ENCODE measurements around the gene ALDH1B1. TPM values are rescaled to one million over a fixed set of nuclear protein-coding genes. Genes with fewer than 3 reads are reported as not detected.

The ALDH1B1 gene
- total and polyA plus RNA-seq, 10 of the 15 experiments (the other 5 are each of a cell fraction or from before 2014, with no cell fraction given): 8.6 to 38.5 (median 30.9) TPM

GRCh38 chr9:38414040-38414723 is 21.7 kb downstream of the ALDH1B1 start:
- H3K27ac ChIP-seq (ENCODE audit: control insufficient read depth, insufficient read depth): no peak overlapping the region
- RAD21 ChIA-PET (ENCODE audit: unreplicated experiment): no interaction called here
- no peaks in the 10 kb centered on the region for H3K36me3 ChIP-seq (ENCODE audit: control insufficient read depth in 2 of 2, insufficient read depth in 2 of 2, low read length in 1 of 2)
- 44% methylated on average over 24 of the region's 24 CpGs for WGBS (ENCODE audit: insufficient coverage, insufficient replicate concordance, low lambda C conversion rate, missing lambda C conversion rate)
- DNase-seq (ENCODE audit: low read depth, low spot score): no peak
- no peaks in the 10 kb centered on the region for H3K9me3 ChIP-seq (replicated peaks; ENCODE audit: control insufficient read depth, insufficient read depth, low read length)
- TF ChIP-seq RAD51 (IDR thresholded peaks at IDR 0.05) (no peak), NFIC (IDR thresholded peaks at IDR 0.05; ENCODE audit: low read depth, low read length) (no peak), CUX1 (IDR thresholded peaks at IDR 0.05; ENCODE audit: insufficient replicate concordance, low read depth, low read length) (no peak), IKZF2 (IDR thresholded peaks at IDR 0.05) (no peak), REST (IDR thresholded peaks at IDR 0.05; ENCODE audit: low read depth, low read length) (no peak), STAT3 (IDR thresholded peaks at IDR 0.05; ENCODE audit: low read depth, low read length) (no peak), SUZ12 (IDR thresholded peaks at IDR 0.05; ENCODE audit: unreplicated experiment) (no peak)
- no peaks in the 10 kb centered on the region for H3K79me2 ChIP-seq (ENCODE audit: control insufficient read depth, insufficient read depth, low read length)
- no peak overlapping the region for H3K4me3 ChIP-seq
- H3K4me2 ChIP-seq (ENCODE audit: control insufficient read depth, insufficient read depth): no peak overlapping the region
- no peaks in the 10 kb centered on the region; a peak in 2 of 4 replicates for H3K27me3 ChIP-seq (replicated peaks in 1 of 2; ENCODE audit: control insufficient read depth in 2 of 2, insufficient read depth in 2 of 2, low read length in 1 of 2)
- SMC1A ChIA-PET (ENCODE audit: uncharacterized antibody, unreplicated experiment): interaction anchor here (0.6 kb wide), 1 partner anchor 194 kb away, joined by 3 read pairs; no protein-coding TSS in a partner anchor
- no peak overlapping the region for H3K9ac ChIP-seq (ENCODE audit: control insufficient read depth, insufficient read depth, low read length)
- BruUV-seq (replicated peaks): no TSS peak
- POLR2A ChIA-PET: no interaction called here
- in situ Hi-C loops (cut with MboI) (no loop called here), intact Hi-C loops (cut with micrococcal nuclease; ENCODE audit: unreplicated experiment) (loop anchor here (5.0 kb wide), 1 partner anchor 48 kb away; no protein-coding TSS in a partner anchor)
- no peak for ATAC-seq
- no peak overlapping the region for H2AFZ ChIP-seq (ENCODE audit: control insufficient read depth, low read depth, low read length)
- H4K20me1 ChIP-seq (ENCODE audit: control insufficient read depth, insufficient read depth): no peaks in the 10 kb centered on the region
- no peak for FAIRE-seq
- no peaks in the 10 kb centered on the region for H3K4me1 ChIP-seq (ENCODE audit: control insufficient read depth, insufficient read depth, low read length)
- CTCF ChIA-PET: interaction anchor here (1.2 kb wide), 1 partner anchor 18 kb away, joined by 3 read pairs; no protein-coding TSS in a partner anchor
